ENCODE measurements around the gene PCNX3.

DNA sequence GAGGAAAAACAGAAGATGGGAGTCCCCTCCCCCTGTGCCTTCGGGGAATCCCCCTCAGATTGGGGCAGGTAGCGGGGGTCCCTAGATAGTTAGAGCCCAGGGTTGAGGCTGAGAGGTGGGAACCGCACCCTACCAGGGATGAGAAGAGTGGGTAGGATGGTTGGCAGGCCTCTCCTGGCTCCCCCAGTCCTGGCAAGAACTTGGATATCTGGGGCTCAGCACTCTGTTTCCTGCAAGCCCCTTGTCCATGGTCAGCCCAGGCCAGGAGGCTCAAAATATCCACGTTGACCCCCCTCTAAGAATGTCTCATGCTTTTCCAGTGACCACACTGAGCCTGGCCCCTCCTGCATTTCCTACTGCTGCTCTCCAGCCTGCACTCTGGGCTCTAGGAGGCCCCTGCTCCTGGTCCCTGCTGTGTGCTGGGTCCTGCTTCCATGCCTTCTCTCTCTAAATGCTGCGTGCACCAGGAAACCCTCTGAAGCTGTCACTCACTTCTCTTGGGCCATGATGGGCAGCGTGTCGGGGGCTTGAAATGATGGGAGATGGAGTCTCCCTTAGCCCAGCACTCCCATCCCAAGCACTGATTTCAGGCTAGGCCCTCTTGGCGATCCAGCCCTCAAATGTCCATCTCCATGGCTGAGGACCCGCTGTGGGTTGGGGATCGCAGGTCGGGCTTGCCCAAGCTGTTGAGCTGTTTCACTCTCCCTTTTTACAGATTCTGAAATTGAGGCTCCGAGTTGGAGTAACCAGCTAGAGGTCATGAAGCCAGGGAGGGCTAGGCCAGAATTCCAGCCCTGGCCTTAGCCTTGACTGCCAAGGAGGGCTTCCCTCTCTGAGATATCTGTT, 3.6 kb upstream of the PCNX3 start:
- TF ChIP-seq EZH2 (IDR thresholded peaks at IDR 0.05; ENCODE audit: insufficient read depth, poor library complexity, severe bottlenecking) (no peak), EZH2phosphoT487 (IDR thresholded peaks at IDR 0.05; ENCODE audit: insufficient read depth, low read depth) (no peak)
